Measurements from ENCODE around the gene COA1. TPM values are rescaled to one million over a fixed set of nuclear protein-coding genes. Genes with fewer than 3 reads are reported as not detected.
"Not testable (repeated sequence)": the region's sequence is repeated elsewhere in the genome, so short reads cannot be mapped to it uniquely, and the experiment has no call there.

The COA1 gene
- total RNA-seq, 2 experiments from 2014 or later: 63.9 to 96.0 TPM

- intact Hi-C loops (cut with micrococcal nuclease; ENCODE audit: unreplicated experiment): no loop called here
- POLR2A ChIA-PET: no interaction called here
- no peaks in the 10 kb centered on the region for H3K79me2 ChIP-seq (ENCODE audit: insufficient read depth, low read depth, low read length)
Observed at GRCh38 chr7:43735403-43735801, 6.1 kb upstream of the COA1 start.

GRCh38 chr7:43734575-43735332 lies 5.4 kb upstream of the COA1 start:
- intact Hi-C loops (cut with micrococcal nuclease; ENCODE audit: unreplicated experiment); H3K79me2 ChIP-seq (ENCODE audit: insufficient read depth, low read depth, low read length); H4K20me1 ChIP-seq (ENCODE audit: insufficient read depth, low read length); DNase-seq (ENCODE audit: low spot score); BruUV-seq (replicated peaks); H3K4me3 ChIP-seq (ENCODE audit: low read depth, low read length, poor library complexity, severe bottlenecking); CTCF ChIA-PET (ENCODE audit: unreplicated experiment); H3K4me1 ChIP-seq (ENCODE audit: insufficient read depth, low read length, poor library complexity, severe bottlenecking); H2AFZ ChIP-seq (ENCODE audit: low read length); H3K4me2 ChIP-seq (ENCODE audit: low read length); H3K36me3 ChIP-seq (ENCODE audit: insufficient read depth, low read length); H3K9me2 ChIP-seq (ENCODE audit: insufficient read depth, low read length); H3K27ac ChIP-seq (ENCODE audit: low read depth, low read length, poor library complexity, severe bottlenecking); H3K9me3 ChIP-seq (ENCODE audit: low read length): not testable (repeated sequence)
- POLR2A ChIA-PET: interaction anchor here (1.1 to 1.3 kb wide), 2 partner anchors 25 to 153 kb away, joined by 4 to 5 read pairs; partner anchors contain the start of gene STK17A

More at GRCh38 chr7:43735403-43735801, 6.1 kb upstream of the COA1 start:
- H3K27ac ChIP-seq (ENCODE audit: low read depth, low read length, poor library complexity, severe bottlenecking): no peak overlapping the region
- CTCF ChIA-PET (ENCODE audit: unreplicated experiment): no interaction called here
- TF ChIP-seq EZH2phosphoT487 (IDR thresholded peaks at IDR 0.05; ENCODE audit: borderline replicate concordance, low read depth, low read length) (no peak), CTCF (conservative IDR thresholded peaks at IDR 0.05; ENCODE audit: low read length) (no peak)
- DNase-seq (ENCODE audit: low spot score): no peak
- no peak overlapping the region for H2AFZ ChIP-seq (ENCODE audit: low read length)
- no peaks in the 10 kb centered on the region for H3K9me3 ChIP-seq (ENCODE audit: low read length)
- no peaks in the 10 kb centered on the region for H3K36me3 ChIP-seq (ENCODE audit: insufficient read depth, low read length)
- no TSS peak for BruUV-seq (replicated peaks)
- H4K20me1 ChIP-seq (ENCODE audit: insufficient read depth, low read length): no peaks in the 10 kb centered on the region
- H3K4me1 ChIP-seq (ENCODE audit: insufficient read depth, low read length, poor library complexity, severe bottlenecking): peaks cover under 1% of the 10 kb centered on the region
- no peak overlapping the region for H3K4me3 ChIP-seq (ENCODE audit: low read depth, low read length, poor library complexity, severe bottlenecking)
- no peak overlapping the region for H3K4me2 ChIP-seq (ENCODE audit: low read length)
- H3K9me2 ChIP-seq (ENCODE audit: insufficient read depth, low read length): 0 out of 2 replicates have a peak, but pooled peaks cover 3% of the 10 kb centered on the region

GRCh38 chr7:43731494-43731893 lies 2.2 kb upstream of the COA1 start:
- H3K36me3 ChIP-seq (ENCODE audit: insufficient read depth, low read length); CTCF ChIA-PET (ENCODE audit: unreplicated experiment); H3K4me3 ChIP-seq (ENCODE audit: low read depth, low read length, poor library complexity, severe bottlenecking); DNase-seq (ENCODE audit: low spot score); H2AFZ ChIP-seq (ENCODE audit: low read length); H3K27ac ChIP-seq (ENCODE audit: low read depth, low read length, poor library complexity, severe bottlenecking); BruUV-seq (replicated peaks); H3K9me2 ChIP-seq (ENCODE audit: insufficient read depth, low read length); intact Hi-C loops (cut with micrococcal nuclease; ENCODE audit: unreplicated experiment); H3K4me2 ChIP-seq (ENCODE audit: low read length); H4K20me1 ChIP-seq (ENCODE audit: insufficient read depth, low read length): not testable (repeated sequence)
- POLR2A ChIA-PET: interaction anchor here (0.6 kb wide), 1 partner anchor 12 kb away, joined by 3 read pairs; no protein-coding TSS in a partner anchor
- H3K4me1 ChIP-seq (ENCODE audit: insufficient read depth, low read length, poor library complexity, severe bottlenecking): peaks cover 19% of the 10 kb centered on the region
- H3K79me2 ChIP-seq (ENCODE audit: insufficient read depth, low read depth, low read length): peaks cover 25% of the 10 kb centered on the region
- H3K9me3 ChIP-seq (ENCODE audit: low read length): peaks cover 11% of the 10 kb centered on the region; the same call in 1 of the 2 replicates
